MM.1S (cell line): ENCODE data around the gene CFAP77.

Source experiments
- DNase-seq: peaks from one replicate; pipeline ENCODE4 v3.0.0-alpha.2; 2015
- H2AFZ ChIP-seq: fragments of 300-600 bp; sonication (generic); 2 replicates; pipeline ENCODE4 v1.6.0; 2016; ENCODE audit warnings: antibody characterized with exemption, low read length
- H3F3A ChIP-seq: fragments of 300-600 bp; sonication (generic); 2 replicates; pipeline ENCODE4 v1.6.1; 2016; ENCODE audit warnings: mild to moderate bottlenecking, antibody characterized with exemption, low read length, moderate library complexity, mixed read lengths; ENCODE audit not compliant: insufficient read depth
- H3K27ac ChIP-seq: fragments of 300-600 bp; sonication (generic); 2 replicates; pipeline ENCODE4 v1.5.1; 2016; ENCODE audit warnings: mild to moderate bottlenecking, low read length
- H3K27me3 ChIP-seq: fragments of 300-600 bp; sonication (generic); replicated peaks from 2 replicates; pipeline ENCODE4 v1.6.0; 2016; ENCODE audit warnings: low read length; ENCODE audit not compliant: insufficient read depth
- H3K36me3 ChIP-seq: fragments of 300-600 bp; sonication (generic); replicated peaks from 2 replicates; pipeline ENCODE4 v1.6.1; 2016; ENCODE audit warnings: mild to moderate bottlenecking, low read length, mixed read lengths; ENCODE audit not compliant: insufficient read depth
- H3K4me1 ChIP-seq: fragments of 300-600 bp; sonication (generic); 2 replicates; pipeline ENCODE4 v1.6.1; 2016; ENCODE audit warnings: low read length, mixed read lengths
- H3K4me2 ChIP-seq: fragments of 300-600 bp; sonication (generic); 2 replicates; pipeline ENCODE4 v1.6.0; 2016; ENCODE audit warnings: low read depth, low read length
- H3K4me3 ChIP-seq: fragments of 300-600 bp; sonication (generic); 2 replicates; pipeline ENCODE4 v1.5.1; 2016; ENCODE audit warnings: low read length, mixed read lengths
- H3K79me2 ChIP-seq: fragments of 300-600 bp; sonication (generic); 2 replicates; pipeline ENCODE4 v1.6.1; 2016; ENCODE audit warnings: mixed run types, low read length, mixed read lengths
- H3K9ac ChIP-seq: fragments of 300-600 bp; sonication (generic); 2 replicates; pipeline ENCODE4 v1.6.1; 2016; ENCODE audit warnings: low read length, mixed read lengths
- H3K9me2 ChIP-seq: fragments of 300-600 bp; sonication (generic); replicated peaks from 2 replicates; pipeline ENCODE4 v1.6.1; 2016; ENCODE audit warnings: mild to moderate bottlenecking, low read length, mixed read lengths; ENCODE audit not compliant: insufficient read depth
- H3K9me3 ChIP-seq: fragments of 300-600 bp; sonication (generic); replicated peaks from 2 replicates; pipeline ENCODE4 v1.6.1; 2016; ENCODE audit warnings: mild to moderate bottlenecking, low read length, mixed read lengths; ENCODE audit not compliant: insufficient read depth
- H4K20me1 ChIP-seq: fragments of 300-600 bp; sonication (generic); 2 replicates; pipeline ENCODE4 v1.6.1; 2016; ENCODE audit warnings: mild to moderate bottlenecking, low read length, moderate library complexity, mixed read lengths; ENCODE audit not compliant: insufficient read depth
- CTCF ChIP-seq: fragments of 300-600 bp; sonication (generic); IDR thresholded peaks from 2 replicates; pipeline ENCODE4 v1.5.1; 2016; ENCODE audit warnings: antibody characterized with exemption, low read length, mixed read lengths
- EZH2 ChIP-seq: fragments of 300-600 bp; sonication (generic); optimal IDR thresholded peaks from 2 replicates; pipeline ENCODE3; 2017; ENCODE audit warnings: low read depth, mild to moderate bottlenecking, antibody characterized with exemption, low read length, mixed read lengths
- EZH2phosphoT487 ChIP-seq: fragments of 300-600 bp; sonication (generic); IDR thresholded peaks from 2 replicates; pipeline ENCODE4 v1.6.1; 2018; ENCODE audit warnings: antibody characterized with exemption, low read length

CFAP77 gene

DNA sequence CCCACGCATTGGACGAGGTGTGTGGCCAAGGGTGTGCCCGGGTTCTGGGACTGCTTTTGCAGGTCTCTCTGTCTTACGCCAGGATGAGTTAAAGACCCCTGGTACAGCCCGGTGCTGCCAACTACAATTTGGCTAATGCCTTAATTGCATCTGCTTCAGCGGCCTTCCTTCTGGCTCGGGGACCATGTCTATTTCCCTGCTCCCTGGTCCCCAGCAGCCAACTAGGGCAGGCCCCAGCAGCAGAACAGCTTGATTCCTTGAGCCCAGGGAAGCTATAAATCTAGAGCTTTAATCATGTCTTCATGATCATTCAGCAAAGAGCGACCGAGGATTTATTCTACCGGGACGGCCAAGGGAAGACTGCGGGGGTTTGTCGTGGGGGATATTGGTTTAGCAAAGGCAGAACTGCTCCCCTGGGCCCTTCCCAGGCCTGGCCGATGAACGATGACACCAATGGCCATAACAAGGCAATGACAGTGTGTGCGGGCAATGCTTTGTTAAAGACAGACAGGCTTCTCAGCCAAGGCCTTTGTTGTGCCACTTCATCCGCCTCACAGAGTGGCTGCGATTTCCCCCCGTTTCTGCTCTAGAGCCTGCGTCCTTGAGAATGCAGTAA, 51.4 kb downstream of the CFAP77 start:
- H3K9me3 ChIP-seq, result no peaks in the 10 kb centered on the region
- no peaks in the 10 kb centered on the region for H3K79me2 ChIP-seq
- H3F3A ChIP-seq, result no peaks in the 10 kb centered on the region
- H3K4me3 ChIP-seq, result no peak overlapping the region
- no peak overlapping the region for H3K9ac ChIP-seq
- H3K4me2 ChIP-seq, result no peak overlapping the region
- no peaks in the 10 kb centered on the region for H3K4me1 ChIP-seq
- H3K9me2 ChIP-seq, result no peaks in the 10 kb centered on the region
- no peak for TF ChIP-seq CTCF
- TF ChIP-seq EZH2phosphoT487, result no peak
- TF ChIP-seq EZH2, result no peak
- H2AFZ ChIP-seq, result no peak overlapping the region
- no peak for DNase-seq
- no peak overlapping the region for H3K27ac ChIP-seq
- peaks cover 96% of the 10 kb centered on the region for H3K27me3 ChIP-seq
- no peaks in the 10 kb centered on the region for H4K20me1 ChIP-seq
- H3K36me3 ChIP-seq, result no peaks in the 10 kb centered on the region

GRCh38 chr9:132461971-132462370, 52.0 kb downstream of the CFAP77 start:
- Histone ChIP-seq H3K4me2 (no peak overlapping the region), H4K20me1 (no peaks in the 10 kb centered on the region), H3K79me2 (no peaks in the 10 kb centered on the region), H3K36me3 (no peaks in the 10 kb centered on the region), H2AFZ (no peak overlapping the region), H3K9me3 (no peaks in the 10 kb centered on the region), H3K27ac (no peak overlapping the region), H3K9ac (no peak overlapping the region), H3K9me2 (no peaks in the 10 kb centered on the region), H3F3A (no peaks in the 10 kb centered on the region), H3K4me3 (no peak overlapping the region), H3K4me1 (no peaks in the 10 kb centered on the region), H3K27me3 (peaks cover 96% of the 10 kb centered on the region)
- TF ChIP-seq EZH2, result no peak
- no peak for TF ChIP-seq EZH2phosphoT487
- no peak for TF ChIP-seq CTCF
- no peak for DNase-seq

GRCh38 chr9:132464547-132464946, 54.5 kb downstream of the CFAP77 start:
- Histone ChIP-seq H3K4me2 (no peak overlapping the region), H3K27ac (no peak overlapping the region), H3K4me1 (no peaks in the 10 kb centered on the region), H3K27me3 (peaks cover 99% of the 10 kb centered on the region), H3K4me3 (no peak overlapping the region), H3K36me3 (no peaks in the 10 kb centered on the region), H3K9me3 (no peaks in the 10 kb centered on the region), H3K9me2 (no peaks in the 10 kb centered on the region), H4K20me1 (no peaks in the 10 kb centered on the region), H3F3A (no peaks in the 10 kb centered on the region), H3K9ac (no peak overlapping the region), H3K79me2 (no peaks in the 10 kb centered on the region), H2AFZ (no peak overlapping the region)
- TF ChIP-seq EZH2phosphoT487 (no peak), CTCF (no peak), EZH2 (no peak)
- DNase-seq, result no peak
